WI38 (cell line): ENCODE results near the gene DRD2.

ENCODE experiments used
- H3K4me3 ChIP-seq: 2 replicates; pipeline ENCODE4 v1.5.1; 2011; ENCODE audit warnings: low read depth, mild to moderate bottlenecking, control low read depth, low read length
- TF ChIP-seq, protein P1 (sequence below): IDR thresholded peaks from 2 replicates; pipeline ENCODE4 v1.5.1; 2012; ENCODE audit warnings: low read depth, mild to moderate bottlenecking, control low read depth, low read length

Gene DRD2

GRCh38 chr11:113507341-113507740 lies 32.1 kb upstream of the DRD2 start:
- no peak overlapping the region for H3K4me3 ChIP-seq
- TF ChIP-seq, protein P1, sequence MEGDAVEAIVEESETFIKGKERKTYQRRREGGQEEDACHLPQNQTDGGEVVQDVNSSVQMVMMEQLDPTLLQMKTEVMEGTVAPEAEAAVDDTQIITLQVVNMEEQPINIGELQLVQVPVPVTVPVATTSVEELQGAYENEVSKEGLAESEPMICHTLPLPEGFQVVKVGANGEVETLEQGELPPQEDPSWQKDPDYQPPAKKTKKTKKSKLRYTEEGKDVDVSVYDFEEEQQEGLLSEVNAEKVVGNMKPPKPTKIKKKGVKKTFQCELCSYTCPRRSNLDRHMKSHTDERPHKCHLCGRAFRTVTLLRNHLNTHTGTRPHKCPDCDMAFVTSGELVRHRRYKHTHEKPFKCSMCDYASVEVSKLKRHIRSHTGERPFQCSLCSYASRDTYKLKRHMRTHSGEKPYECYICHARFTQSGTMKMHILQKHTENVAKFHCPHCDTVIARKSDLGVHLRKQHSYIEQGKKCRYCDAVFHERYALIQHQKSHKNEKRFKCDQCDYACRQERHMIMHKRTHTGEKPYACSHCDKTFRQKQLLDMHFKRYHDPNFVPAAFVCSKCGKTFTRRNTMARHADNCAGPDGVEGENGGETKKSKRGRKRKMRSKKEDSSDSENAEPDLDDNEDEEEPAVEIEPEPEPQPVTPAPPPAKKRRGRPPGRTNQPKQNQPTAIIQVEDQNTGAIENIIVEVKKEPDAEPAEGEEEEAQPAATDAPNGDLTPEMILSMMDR = no peak

DNA sequence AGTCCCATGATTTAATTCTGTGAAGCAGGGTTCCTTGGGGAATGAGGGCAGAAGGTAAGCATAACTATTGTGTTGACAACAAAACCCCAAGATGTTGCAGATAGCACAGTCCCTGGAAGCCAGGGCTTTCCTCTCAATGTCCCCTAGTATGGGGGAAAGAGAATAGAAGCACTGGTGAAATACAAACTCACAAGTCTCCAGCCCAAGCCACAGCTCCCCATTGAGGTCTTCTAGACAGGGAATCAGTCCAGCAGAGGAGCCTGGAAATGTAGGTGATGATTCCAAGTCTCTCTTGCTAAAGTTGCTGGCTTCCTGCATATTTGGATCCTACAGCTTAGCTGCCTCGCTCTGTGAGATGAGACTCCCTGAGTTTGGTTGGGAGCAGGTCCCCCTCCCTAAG lies 31.7 kb upstream of the DRD2 start:
- TF ChIP-seq, protein P1 = no peak

DNA sequence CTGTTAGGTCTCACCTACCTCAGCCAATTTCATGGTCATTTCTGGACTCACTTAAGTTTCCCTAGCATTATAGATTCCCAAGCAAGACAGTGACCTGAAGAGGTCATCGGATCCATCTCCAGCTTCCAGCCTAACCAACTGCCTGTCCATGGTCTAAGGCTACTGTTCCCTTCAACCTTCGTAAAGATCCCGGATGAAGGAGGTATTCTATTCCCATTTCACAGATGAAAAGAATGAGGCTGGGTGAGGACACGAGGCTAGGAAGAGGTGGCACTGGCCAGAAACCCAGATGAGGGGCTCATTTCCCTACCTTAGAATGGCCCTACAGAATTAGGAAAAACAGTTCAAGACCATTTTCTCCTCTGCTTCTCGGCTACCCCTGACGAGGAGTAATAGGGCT lies 31.3 kb upstream of the DRD2 start:
- no peak overlapping the region for H3K4me3 ChIP-seq
- TF ChIP-seq, protein P1 = no peak

More for the DNA sequence above, 31.7 kb upstream of the DRD2 start:
- H3K4me3 ChIP-seq = no peak overlapping the region

GRCh38 chr11:113505541-113506375 lies 30.6 kb upstream of the DRD2 start:
- no peak overlapping the region for H3K4me3 ChIP-seq

DNA sequence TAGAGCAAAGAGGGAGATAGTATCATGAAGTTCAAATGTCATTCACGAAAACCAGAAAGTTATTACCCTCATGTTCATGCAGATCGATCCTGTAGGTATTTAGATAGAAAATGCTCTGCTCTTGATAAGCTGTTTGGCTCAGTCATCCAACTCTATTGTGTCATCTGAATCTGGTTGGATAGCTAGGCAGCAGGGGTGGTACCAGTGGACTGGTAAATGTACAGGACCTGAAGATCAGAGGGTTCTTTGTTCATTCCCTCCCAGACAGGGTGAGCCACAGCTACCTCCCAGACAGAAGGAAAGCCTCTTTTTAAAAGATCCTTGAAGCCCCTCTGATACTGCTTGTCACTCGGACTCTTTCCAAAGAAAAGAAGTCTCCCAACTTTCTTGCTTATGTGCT lies 29.8 kb upstream of the DRD2 start:
- H3K4me3 ChIP-seq = no peak overlapping the region
- TF ChIP-seq, protein P1 = no peak

More at GRCh38 chr11:113505541-113506375, 30.6 kb upstream of the DRD2 start:
- TF ChIP-seq, protein P1 = no peak

DNA sequence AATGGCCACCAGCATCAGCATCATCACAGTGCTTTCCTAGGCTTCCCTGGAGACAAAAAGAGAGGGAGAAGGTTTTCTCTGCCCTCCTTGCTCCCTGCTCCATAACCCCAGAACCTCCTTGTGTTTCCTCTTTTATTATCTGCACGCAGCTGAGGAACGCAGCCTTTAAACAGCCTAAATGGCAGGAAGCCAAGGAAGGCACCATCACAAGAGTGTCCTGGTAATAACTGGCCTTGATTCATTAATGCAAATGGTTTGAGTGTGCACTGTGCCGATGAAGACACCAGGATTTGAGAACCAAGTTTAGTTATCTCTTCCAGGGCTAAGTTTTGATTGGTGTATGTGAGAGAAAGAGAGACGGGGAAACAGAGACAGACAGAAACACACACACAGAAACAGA lies 29.4 kb upstream of the DRD2 start:
- TF ChIP-seq, protein P1 = no peak

DNA sequence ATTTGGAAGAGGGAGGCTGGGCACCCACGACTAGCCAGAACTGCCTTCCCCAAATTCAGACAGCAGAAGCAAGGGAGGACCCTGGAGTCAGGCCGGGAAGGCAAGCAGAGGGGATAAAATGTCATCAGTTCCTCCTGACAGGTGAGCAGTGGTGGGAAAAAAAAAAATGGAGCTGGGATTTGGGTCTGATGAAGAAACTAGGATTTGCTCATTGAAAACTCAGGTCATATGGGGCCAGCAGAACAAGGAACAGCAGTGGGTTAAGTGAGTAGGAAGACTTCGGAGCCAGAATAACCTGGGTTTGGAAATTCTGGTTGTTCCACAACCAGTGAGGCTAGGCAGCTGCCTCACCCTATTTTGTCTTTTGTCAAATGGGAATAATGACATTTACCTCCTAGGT lies 28.9 kb upstream of the DRD2 start:
- H3K4me3 ChIP-seq = no peak overlapping the region

More for the DNA sequence above, 29.4 kb upstream of the DRD2 start:
- H3K4me3 ChIP-seq = no peak overlapping the region

More for the DNA sequence above, 28.9 kb upstream of the DRD2 start:
- TF ChIP-seq, protein P1 = no peak
